HepG2 (cell line): ENCODE measurements around the gene EPB41L2. TPM values are rescaled to one million over a fixed set of nuclear protein-coding genes. Genes with fewer than 3 reads are reported as not detected.
A peak's percentile ranks its signal among the peaks of the same experiment; 100 is the strongest.

ENCODE experiments used
- ATAC-seq: fragments of 200-7000 bp; cut with Tn5 transposase; 3 replicates; pipeline ENCODE4 v1.9.1; 2020; ENCODE audit warnings: mild to moderate bottlenecking, moderate library complexity
- BruUV-seq: library from RNA; stranded (reverse); fragments of 400-500 nt; replicated peaks from 2 replicates; lab custom pipeline; 2021; lab: Mats Ljungman, UMichigan
- CTCF ChIA-PET: fragments of 300-600 bp; formaldehyde crosslinking; extraction: SDS; loops from one replicate; lab custom pipeline; 2021; ENCODE audit warnings: low total read pairs, inconsistent platforms, low intra/inter-chr PET ratio; lab: Yijun Ruan, JAX
- POLR2A ChIA-PET: fragments of 350-600 bp; sonication (Branson Sonifier 250); formaldehyde crosslinking; loops from one replicate; lab custom pipeline; 2020; ENCODE audit warnings: antibody characterized with exemption, inconsistent platforms; lab: Yijun Ruan, JAX
- DNase-seq: peaks from one replicate; pipeline ENCODE4 v3.0.0-alpha.2; 2015; ENCODE audit warnings: low spot score
- FAIRE-seq: peaks from 3 replicates; lab custom pipeline; 2011; peaks lifted over from hg19 to GRCh38; lab: Jason Lieb, UNC
- H2AFZ ChIP-seq: one replicate; pipeline ENCODE4 v1.6.1; 2011; ENCODE audit warnings: low read length, inconsistent platforms
- H3K27ac ChIP-seq: fragments of 300-600 bp; 3 replicates; pipeline ENCODE4 v1.8.0; 2011; ENCODE audit warnings: mixed run types, mild to moderate bottlenecking, mixed read lengths, low read length, inconsistent platforms; ENCODE audit not compliant: insufficient read depth; ENCODE audit errors: extremely low read length
- H3K27me3 ChIP-seq, 2 experiments: fragments of 200-600 bp in 1 of 2; 2 replicates in 1 of 2; 3 replicates in 1 of 2; pipeline versions ENCODE4 v1.6.0 to v1.8.0; 2011; ENCODE audit warnings: low read length in 2 of 2, mild to moderate bottlenecking in 2 of 2, moderate library complexity in 2 of 2, inconsistent platforms in 1 of 2; ENCODE audit not compliant: insufficient read depth in 2 of 2, control insufficient read depth in 1 of 2
- H3K36me3 ChIP-seq, 2 experiments: fragments of 200-600 bp in 1 of 2; replicated peaks in 1 of 2; 2 replicates in 1 of 2; 3 replicates in 1 of 2; pipeline versions ENCODE4 v1.5.1 to v1.8.0; 2011; ENCODE audit warnings: low read length in 2 of 2, inconsistent platforms in 1 of 2; ENCODE audit not compliant: insufficient read depth in 2 of 2, control insufficient read depth in 1 of 2
- H3K4me1 ChIP-seq: 2 replicates; pipeline ENCODE4 v1.5.1; 2012; ENCODE audit warnings: low read length, inconsistent platforms; ENCODE audit not compliant: insufficient read depth
- H3K4me2 ChIP-seq: 2 replicates; pipeline ENCODE4 v1.6.0; 2011; ENCODE audit warnings: low read depth, low read length, inconsistent platforms
- H3K4me3 ChIP-seq, 3 experiments: fragments of 200-600 bp in 1 of 3; sonication (generic), shearing (Covaris generic) in 1 of 3; replicated peaks in 1 of 3; 2 replicates each; pipeline ENCODE4 v1.5.1; 2011 to 2016; ENCODE audit warnings: low read length in 3 of 3, inconsistent platforms in 2 of 3, low read depth in 2 of 3, mild to moderate bottlenecking in 2 of 3, control low read depth in 1 of 3, mixed read lengths in 1 of 3; ENCODE audit not compliant: insufficient read depth in 1 of 3
- H3K79me2 ChIP-seq: one replicate; pipeline ENCODE4 v1.6.1; 2011; ENCODE audit warnings: low read length, inconsistent platforms; ENCODE audit not compliant: insufficient read depth
- H3K9ac ChIP-seq: 2 replicates; pipeline ENCODE4 v1.6.0; 2011; ENCODE audit warnings: mild to moderate bottlenecking, low read depth, low read length, inconsistent platforms; ENCODE audit not compliant: insufficient read depth
- H3K9me3 ChIP-seq: 2 replicates; pipeline ENCODE4 v1.5.1; 2012; ENCODE audit warnings: mild to moderate bottlenecking, low read length
- H4K20me1 ChIP-seq: 2 replicates; pipeline ENCODE4 v1.6.0; 2011; ENCODE audit warnings: inconsistent platforms, mild to moderate bottlenecking, low read length, moderate library complexity; ENCODE audit not compliant: insufficient read depth
- ATF3 ChIP-seq: sonication (generic); formaldehyde crosslinking; IDR thresholded peaks from 2 replicates; pipeline ENCODE4 v1.4.0; 2020; ENCODE audit warnings: missing genetic modification reagents
- FOXP1 ChIP-seq, 2 experiments: fragments of 450-650 bp in 1 of 2; IDR thresholded peaks; 2 replicates each; pipeline ENCODE4 v1.6.1; 2017 to 2018; ENCODE audit warnings: antibody characterized with exemption in 1 of 2
- GATAD2A ChIP-seq: IDR thresholded peaks from 2 replicates; pipeline ENCODE4 v1.6.1; 2016
- HNRNPK ChIP-seq: fragments of 200-400 bp; formaldehyde crosslinking; IDR thresholded peaks from 2 replicates; pipeline ENCODE4 v1.6.1; 2018; ENCODE audit warnings: low read length, low read depth, moderate library complexity, mild to moderate bottlenecking; ENCODE audit not compliant: poor library complexity, severe bottlenecking
- JARID2 ChIP-seq: sonication (generic); formaldehyde crosslinking; IDR thresholded peaks from 2 replicates; pipeline ENCODE4 v1.8.1; 2023; ENCODE audit warnings: missing genetic modification reagents, inconsistent platforms; ENCODE audit not compliant: insufficient replicate concordance
- KDM3A ChIP-seq: IDR thresholded peaks from 2 replicates; pipeline ENCODE4 v1.6.1; 2018; ENCODE audit warnings: low read depth, missing compliant biosample characterization
- MAFF ChIP-seq: IDR thresholded peaks from 2 replicates; pipeline ENCODE4 v1.6.1; 2011; ENCODE audit warnings: low read depth, low read length, improper control_type of control experiment
- MAFK ChIP-seq, 2 experiments: IDR thresholded peaks in 1 of 2; conservative IDR thresholded peaks in 1 of 2; 2 replicates each; pipeline ENCODE4 v1.6.1; 2011; ENCODE audit warnings: improper control_type of control experiment in 2 of 2, low read length in 2 of 2
- NONO ChIP-seq, 2 experiments: fragments of 450-650 bp in 1 of 2; sonication (generic) in 1 of 2; formaldehyde crosslinking in 1 of 2; IDR thresholded peaks in 1 of 2; conservative IDR thresholded peaks in 1 of 2; 2 replicates each; pipeline versions ENCODE4 v1.6.1 to v1.8.0; 2017 to 2022; ENCODE audit warnings: mild to moderate bottlenecking in 1 of 2, missing genetic modification reagents in 1 of 2, moderate library complexity in 1 of 2
- RBM22 ChIP-seq: fragments of 200-400 bp; formaldehyde crosslinking; optimal IDR thresholded peaks from 2 replicates; pipeline ENCODE3; 2017; ENCODE audit warnings: mild to moderate bottlenecking, low read length, moderate library complexity
- ZBTB8A ChIP-seq: sonication (generic); formaldehyde crosslinking; IDR thresholded peaks from 2 replicates; pipeline ENCODE4 v1.4.0; 2020; ENCODE audit warnings: mild to moderate bottlenecking, low read depth, missing genetic modification reagents, borderline replicate concordance
- ZFAT ChIP-seq: sonication (generic); formaldehyde crosslinking; conservative IDR thresholded peaks from 2 replicates; pipeline ENCODE4 v1.8.1; 2023; ENCODE audit warnings: missing genetic modification reagents, inconsistent platforms
- ZNF264 ChIP-seq: sonication (generic); formaldehyde crosslinking; IDR thresholded peaks from 2 replicates; pipeline ENCODE4 v1.4.0; 2020; ENCODE audit warnings: missing genetic modification reagents
- ZNF274 ChIP-seq: sonication (generic); formaldehyde crosslinking; IDR thresholded peaks from 2 replicates; pipeline ENCODE4 v1.5.1; 2020; ENCODE audit warnings: mild to moderate bottlenecking, missing genetic modification reagents
- ZNF598 ChIP-seq: sonication (generic); formaldehyde crosslinking; IDR thresholded peaks from 2 replicates; pipeline ENCODE4 v1.5.1; 2020; ENCODE audit warnings: mild to moderate bottlenecking, missing genetic modification reagents, borderline replicate concordance
- WGBS: methylation state at CpG from one replicate; pipeline ENCODE4 v1.1.6; 2017; ENCODE audit warnings: low lambda C conversion rate; 5-methylcytosine and 5-hydroxymethylcytosine counted together
- in situ Hi-C: cut with HindIII; loops from 2 replicates; pipeline ENCODE4 v1.10.0; 2017; ENCODE audit warnings: low pct_unique_long_range_greater_than_20kb; ENCODE audit not compliant: extremely low pct_ligation_motif_present
- intact Hi-C: fragments of 100-400 bp; cut with micrococcal nuclease; formaldehyde crosslinking; loops from one replicate; pipeline ENCODE4 v1.10.0; 2022; ENCODE audit not compliant: unreplicated experiment
- polyA plus RNA-seq, 8 experiments: library from polyadenylated mRNA; depleted of rRNA in 3 of 8; stranded (reverse) in 7 of 8; unstranded in 1 of 8; fragments of >200 nt; fragmentation: Illumina TruSeq in 4 of 8; extraction: Trizol in 4 of 8; gene quantifications; 2 replicates each; pipeline versions ENCODE4 v1.2.1 to v1.2.3, GENCODE V29; 2011 to 2016; ENCODE audit warnings: low read depth in 4 of 8, missing spikeins in 1 of 8, mixed read lengths in 1 of 8; ENCODE audit not compliant: insufficient read depth in 1 of 8
- total RNA-seq, 5 experiments: library from RNA; depleted of rRNA; stranded (reverse); fragments of >200 nt; fragmentation: Illumina TruSeq; extraction: Trizol; gene quantifications; 2 replicates each; pipeline ENCODE4 v1.2.3, GENCODE V29; 2016; ENCODE audit warnings: low read depth in 1 of 5
- TF ChIP-seq, protein P1 (sequence below): sonication (generic); formaldehyde crosslinking; IDR thresholded peaks from 2 replicates; pipeline ENCODE4 v1.8.0; 2022; ENCODE audit warnings: mild to moderate bottlenecking, missing genetic modification reagents, moderate library complexity

Gene EPB41L2
- total and polyA plus RNA-seq, 2 of the 13 experiments (the other 11 are each of a cell fraction or from before 2014, with no cell fraction given): 41.7 to 56.4 TPM

DNA sequence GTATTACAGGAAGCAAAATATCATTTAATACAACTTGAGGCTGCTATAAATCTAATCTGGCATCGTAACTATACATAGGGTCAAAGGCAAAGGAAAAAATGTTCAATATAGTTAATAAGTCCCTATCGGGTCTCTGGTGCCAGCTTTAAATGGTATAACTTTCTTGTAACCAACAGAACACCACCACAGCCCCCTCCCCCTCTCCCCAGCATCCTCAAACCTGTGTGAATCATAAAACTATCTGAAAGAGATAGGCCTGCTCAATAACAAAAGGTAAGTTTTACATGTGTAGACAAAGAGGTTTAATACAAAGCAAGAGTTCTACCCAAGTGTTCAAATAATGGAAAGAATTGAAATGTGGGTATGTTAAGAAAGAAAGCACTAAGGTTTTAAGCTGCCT is 223.7 kb downstream of the EPB41L2 start (continued):
- no peak for TF ChIP-seq GATAD2A (CRISPR knock-in tag)

GRCh38 chr6:130838951-130839350 is 224.1 kb downstream of the EPB41L2 start:
- no peak for DNase-seq
- Histone ChIP-seq H3K4me3 (no peak overlapping the region), H3K4me2 (no peak overlapping the region), H3K9ac (no peak overlapping the region), H3K4me1 (peaks cover 35% of the 10 kb centered on the region), H3K79me2 (peaks cover 1% of the 10 kb centered on the region), H3K27me3 (no peaks in the 10 kb centered on the region), H3K9me3 (no peaks in the 10 kb centered on the region), H4K20me1 (no peaks in the 10 kb centered on the region), H3K27ac (peak overlapping the region; percentile 4), H2AFZ (no peak overlapping the region), H3K36me3 (peaks cover 29 to 53% of the 10 kb centered on the region in 2 experiments)
- intact Hi-C loops: no loop called here
- TSS peak; percentile 0 for BruUV-seq
- ATAC-seq: no peak
- 97% methylated on average over 5 of the region's 5 CpGs for whole genome bisulfite sequencing
- in situ Hi-C loops: no loop called here
- no peak for FAIRE-seq
- CTCF ChIA-PET: no interaction called here
- TF ChIP-seq JARID2 (no peak), NONO (IDR thresholded peaks at IDR 0.05) (no peak), NONO (CRISPR knock-in tag; conservative IDR thresholded peaks at IDR 0.05) (0 out of 2 replicates have a peak, but pooled peaks have one; percentile 13)
- POLR2A ChIA-PET: interaction anchor here (3.8 kb wide), 1 partner anchor 12 kb away, joined by 23 read pairs; the partner anchor contains the start of gene SMLR1

DNA sequence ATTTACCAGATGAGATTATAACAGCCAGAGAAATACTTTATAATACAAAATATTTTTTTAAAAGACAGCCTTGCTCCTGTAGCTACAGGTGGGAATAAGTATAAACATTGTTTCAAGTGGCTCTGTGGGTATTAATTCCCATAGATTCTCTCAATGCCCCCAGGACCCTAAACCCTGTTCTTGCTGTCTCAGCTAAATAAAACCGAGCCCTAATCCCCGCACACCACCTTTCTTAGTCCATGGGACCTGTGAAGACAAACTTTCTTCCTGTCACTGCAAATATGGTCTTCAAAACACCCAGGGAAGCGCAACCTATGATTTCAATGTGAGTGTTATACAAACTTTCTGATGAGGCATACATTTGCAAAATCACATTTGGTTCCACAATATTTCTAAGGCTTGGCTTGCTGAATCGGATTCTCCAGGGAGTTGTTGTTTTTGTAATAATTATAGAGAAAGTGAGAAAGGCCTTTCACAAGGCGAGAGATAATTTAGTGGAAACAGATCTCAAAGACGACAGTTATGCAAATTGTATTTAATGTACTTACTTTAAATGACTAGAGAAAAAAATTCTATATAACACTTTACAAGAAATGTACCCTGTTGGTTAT is 224.7 kb downstream of the EPB41L2 start:
- CTCF ChIA-PET: no interaction called here
- no peak overlapping the region for H3K9ac ChIP-seq
- no peak overlapping the region for H3K4me2 ChIP-seq
- peaks cover 32 to 58% of the 10 kb centered on the region in 2 experiments for H3K36me3 ChIP-seq
- H3K27me3 ChIP-seq: no peaks in the 10 kb centered on the region
- intact Hi-C loops: no loop called here
- ATAC-seq: no peak
- no peak overlapping the region for H2AFZ ChIP-seq
- POLR2A ChIA-PET: interaction anchor here (3.8 kb wide), 1 partner anchor 11 kb away, joined by 23 read pairs; the partner anchor contains the start of gene SMLR1
- peaks cover 35% of the 10 kb centered on the region for H3K4me1 ChIP-seq
- no peaks in the 10 kb centered on the region for H3K9me3 ChIP-seq
- WGBS: 99% methylated on average over 6 of the region's 6 CpGs
- peak overlapping the region; percentile 4 for H3K27ac ChIP-seq
- H3K79me2 ChIP-seq: peaks cover 7% of the 10 kb centered on the region
- no peak overlapping the region for H3K4me3 ChIP-seq
- FAIRE-seq: no peak
- in situ Hi-C loops: no loop called here
- BruUV-seq: no TSS peak
- H4K20me1 ChIP-seq: no peaks in the 10 kb centered on the region
- DNase-seq: no peak
- TF ChIP-seq MAFK (conservative IDR thresholded peaks at IDR 0.05 in 1 of 2, IDR thresholded peaks at IDR 0.05 in 1 of 2; ENCODE audit: low read length in 2 of 2) (peak; percentile 54 to 66), ZNF264 (no peak), ATF3 (CRISPR knock-in tag) (no peak), ZNF598 (CRISPR knock-in tag) (no peak), KDM3A (no peak), MAFF (0 out of 2 replicates have a peak, but pooled peaks have one; percentile 33), FOXP1 (IDR thresholded peaks at IDR 0.05) (no peak), FOXP1 (CRISPR knock-in tag; IDR thresholded peaks at IDR 0.05) (no peak), ZNF274 (CRISPR knock-in tag) (no peak), HNRNPK (no peak), ZFAT (CRISPR knock-in tag) (no peak), RBM22 (peak; percentile 55), ZBTB8A (CRISPR knock-in tag) (no peak)
- TF ChIP-seq, protein P1, sequence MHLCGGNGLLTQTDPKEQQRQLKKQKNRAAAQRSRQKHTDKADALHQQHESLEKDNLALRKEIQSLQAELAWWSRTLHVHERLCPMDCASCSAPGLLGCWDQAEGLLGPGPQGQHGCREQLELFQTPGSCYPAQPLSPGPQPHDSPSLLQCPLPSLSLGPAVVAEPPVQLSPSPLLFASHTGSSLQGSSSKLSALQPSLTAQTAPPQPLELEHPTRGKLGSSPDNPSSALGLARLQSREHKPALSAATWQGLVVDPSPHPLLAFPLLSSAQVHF (CRISPR knock-in tag): no peak
